Measurements from ENCODE around the gene CFL2. TPM values are rescaled to one million over a fixed set of nuclear protein-coding genes. Genes with fewer than 3 reads are reported as not detected.

Gene CFL2
- total RNA-seq, 4 donors from 2014 or later, result 36.6 to 99.6 (median 82.3) TPM

DNA sequence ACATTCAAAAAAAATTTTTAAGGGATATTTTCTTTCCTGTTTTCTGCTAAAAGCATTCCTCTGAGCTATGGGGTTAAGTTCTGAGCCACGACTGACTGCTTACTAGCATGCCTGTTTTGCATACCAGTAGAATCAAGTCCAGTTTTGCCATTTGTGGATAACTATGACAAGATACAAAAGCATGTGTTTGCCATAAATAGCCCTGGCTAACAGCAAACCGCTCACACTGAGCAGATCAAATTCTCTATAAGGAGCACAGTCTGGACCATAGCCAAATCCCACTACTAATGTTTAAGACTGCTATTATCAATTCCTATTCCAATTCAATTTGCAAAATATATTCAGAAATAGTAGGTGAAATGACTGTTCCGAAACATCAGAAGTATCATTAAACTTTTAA is 3.2 kb downstream of the CFL2 start:
- H3K4me3 ChIP-seq, result no peak overlapping the region

DNA sequence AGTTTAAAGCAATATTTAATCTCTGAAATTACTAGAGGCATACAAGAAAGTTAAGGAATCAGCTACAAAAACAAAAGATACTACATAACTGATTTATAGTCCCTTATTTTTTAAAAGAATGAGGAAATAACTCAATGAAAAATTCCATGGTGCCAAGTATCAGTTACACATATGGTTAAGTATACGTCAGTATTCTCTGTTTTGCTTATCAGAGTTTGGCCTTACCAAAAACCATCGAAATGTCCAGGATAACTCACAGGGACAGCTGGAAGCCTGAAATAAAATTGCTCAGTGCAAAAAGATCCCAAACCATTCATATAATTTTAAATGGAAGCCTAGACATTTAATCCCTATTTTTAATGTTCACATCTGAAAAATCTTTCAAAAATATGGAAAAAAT is 3.6 kb downstream of the CFL2 start:
- no peak for DNase-seq (ENCODE audit: low spot score in 2 of 2)
- no peaks in the 10 kb centered on the region for H3K9me3 ChIP-seq
- H3K27me3 ChIP-seq, result no peaks in the 10 kb centered on the region
- 24 to 28% methylated on average over 2 of the region's 2 CpGs for WGBS, 2 donors
- TF ChIP-seq POLR2A (IDR thresholded peaks at IDR 0.05) (no peak), EP300 (IDR thresholded peaks at IDR 0.05) (no peak)
- TF ChIP-seq, protein P1, sequence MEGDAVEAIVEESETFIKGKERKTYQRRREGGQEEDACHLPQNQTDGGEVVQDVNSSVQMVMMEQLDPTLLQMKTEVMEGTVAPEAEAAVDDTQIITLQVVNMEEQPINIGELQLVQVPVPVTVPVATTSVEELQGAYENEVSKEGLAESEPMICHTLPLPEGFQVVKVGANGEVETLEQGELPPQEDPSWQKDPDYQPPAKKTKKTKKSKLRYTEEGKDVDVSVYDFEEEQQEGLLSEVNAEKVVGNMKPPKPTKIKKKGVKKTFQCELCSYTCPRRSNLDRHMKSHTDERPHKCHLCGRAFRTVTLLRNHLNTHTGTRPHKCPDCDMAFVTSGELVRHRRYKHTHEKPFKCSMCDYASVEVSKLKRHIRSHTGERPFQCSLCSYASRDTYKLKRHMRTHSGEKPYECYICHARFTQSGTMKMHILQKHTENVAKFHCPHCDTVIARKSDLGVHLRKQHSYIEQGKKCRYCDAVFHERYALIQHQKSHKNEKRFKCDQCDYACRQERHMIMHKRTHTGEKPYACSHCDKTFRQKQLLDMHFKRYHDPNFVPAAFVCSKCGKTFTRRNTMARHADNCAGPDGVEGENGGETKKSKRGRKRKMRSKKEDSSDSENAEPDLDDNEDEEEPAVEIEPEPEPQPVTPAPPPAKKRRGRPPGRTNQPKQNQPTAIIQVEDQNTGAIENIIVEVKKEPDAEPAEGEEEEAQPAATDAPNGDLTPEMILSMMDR (IDR thresholded peaks at IDR 0.05), result no peak
- H3K36me3 ChIP-seq, result peaks cover 0 to 5% (median 0%) of the 10 kb centered on the region in 3 donors
- H3K4me3 ChIP-seq, result no peak overlapping the region
- H3K27ac ChIP-seq, result peak overlapping the region in 3 of 4 donors; percentile 15 to 100 (median 99)
- peaks cover 0 to 62% (median 19%) of the 10 kb centered on the region in 4 donors for H3K4me1 ChIP-seq

More for the DNA sequence above, 3.2 kb downstream of the CFL2 start:
- no peak for TF ChIP-seq POLR2A (IDR thresholded peaks at IDR 0.05)
- peak in 1 of 2 donors; percentile 19 for TF ChIP-seq EP300 (IDR thresholded peaks at IDR 0.05)
- TF ChIP-seq, protein P1 (IDR thresholded peaks at IDR 0.05), result no peak
- H3K27me3 ChIP-seq, result no peaks in the 10 kb centered on the region
- peaks cover 0 to 5% (median 0%) of the 10 kb centered on the region in 3 donors for H3K36me3 ChIP-seq
- no peaks in the 10 kb centered on the region for H3K9me3 ChIP-seq
- peak overlapping the region in 3 of 4 donors; percentile 15 to 100 (median 99) for H3K27ac ChIP-seq
- peak in 1 of 2 donors; percentile 29 for DNase-seq (ENCODE audit: low spot score in 2 of 2)
- 23 to 28% methylated on average over 3 of the region's 3 CpGs for WGBS, 2 donors
- H3K4me1 ChIP-seq, result peaks cover 0 to 62% (median 19%) of the 10 kb centered on the region in 4 donors

DNA sequence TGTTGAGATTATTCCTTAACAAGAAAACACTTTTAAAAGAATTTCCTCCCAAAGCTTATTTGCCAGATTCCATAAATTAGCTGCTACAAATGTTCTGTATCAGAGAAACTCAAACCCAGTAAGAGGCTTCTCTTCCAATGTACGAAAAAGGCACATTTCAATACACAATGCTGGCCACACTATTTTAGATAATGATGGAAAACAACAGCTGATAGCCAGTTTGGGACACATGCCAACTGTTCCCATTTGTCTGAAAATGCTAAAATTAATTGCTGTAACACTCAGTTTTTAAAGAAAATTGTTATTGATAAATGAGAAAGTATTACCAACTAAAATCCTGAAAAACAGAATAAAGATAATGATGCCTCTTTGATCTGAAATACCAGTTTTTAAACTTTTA is 4.4 kb downstream of the CFL2 start:
- no peak for TF ChIP-seq POLR2A (IDR thresholded peaks at IDR 0.05)
- TF ChIP-seq, protein P1 (IDR thresholded peaks at IDR 0.05), result no peak
- TF ChIP-seq EP300 (IDR thresholded peaks at IDR 0.05), result no peak
- Histone ChIP-seq H3K36me3 (peaks cover 0 to 5% (median 0%) of the 10 kb centered on the region in 3 donors), H3K9me3 (no peaks in the 10 kb centered on the region), H3K27me3 (no peaks in the 10 kb centered on the region), H3K4me1 (peaks cover 0 to 54% (median 19%) of the 10 kb centered on the region in 4 donors), H3K4me3 (no peak overlapping the region), H3K27ac (peak overlapping the region; percentile 3 to 100 (median 56))
- 25 to 29% methylated on average over 1 of the region's 1 CpG for WGBS, 2 donors
- DNase-seq (ENCODE audit: low spot score in 2 of 2), result no peak

DNA sequence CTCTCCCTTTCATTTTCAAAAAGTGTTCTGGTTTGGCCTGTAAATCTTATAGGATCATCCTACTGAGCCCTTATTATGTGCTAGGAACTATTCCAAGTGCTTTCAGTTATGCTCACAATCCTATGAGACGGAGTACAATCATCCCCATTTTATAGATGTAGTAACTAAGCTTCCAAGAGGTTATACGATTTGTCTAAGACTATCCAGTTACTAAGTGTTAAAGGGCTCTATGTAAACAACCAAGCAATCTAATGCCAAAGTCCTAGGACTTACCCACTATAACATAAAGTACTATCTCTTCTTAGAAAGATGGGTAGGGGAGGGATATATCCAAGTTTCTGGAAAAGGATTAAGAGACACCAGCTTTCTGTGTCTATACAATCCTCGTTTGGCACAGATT is 6.7 kb downstream of the CFL2 start:
- WGBS, 2 donors, result 87 to 88% methylated on average over 3 of the region's 3 CpGs
- Histone ChIP-seq H3K27me3 (no peaks in the 10 kb centered on the region), H3K9me3 (no peaks in the 10 kb centered on the region), H3K36me3 (peaks cover 0 to 4% (median 0%) of the 10 kb centered on the region in 3 donors), H3K4me1 (peaks cover 0 to 44% (median 14%) of the 10 kb centered on the region in 4 donors), H3K4me3 (no peak overlapping the region), H3K27ac (peak overlapping the region in 1 of 4 donors; percentile 43)
- TF ChIP-seq, protein P1 (IDR thresholded peaks at IDR 0.05), result no peak
- TF ChIP-seq EP300 (IDR thresholded peaks at IDR 0.05) (no peak), POLR2A (IDR thresholded peaks at IDR 0.05) (no peak)
- DNase-seq (ENCODE audit: low spot score in 2 of 2), result no peak

DNA sequence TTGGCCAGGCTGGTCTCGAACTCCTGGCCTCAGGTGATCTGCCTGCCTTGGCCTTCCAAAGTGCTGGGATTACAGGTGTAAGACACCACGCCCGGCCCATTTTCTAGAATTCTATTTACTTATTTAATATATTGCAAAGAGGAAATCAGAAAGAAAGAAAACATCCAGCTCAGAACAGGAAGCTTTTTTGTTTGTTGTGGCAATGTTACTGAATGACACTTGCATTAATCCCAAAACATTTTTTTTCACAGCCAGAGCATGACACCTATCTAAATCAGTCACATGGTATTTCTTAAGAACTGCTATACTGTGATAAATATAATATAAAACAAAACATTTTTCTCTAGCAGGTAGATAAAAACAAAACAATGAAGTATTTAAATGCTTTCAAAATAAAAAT is 12.6 kb downstream of the CFL2 start:
- Histone ChIP-seq H3K4me3 (no peak overlapping the region), H3K9me3 (no peaks in the 10 kb centered on the region), H3K27me3 (no peaks in the 10 kb centered on the region), H3K27ac (no peak overlapping the region), H3K4me1 (peaks cover 0 to 12% (median 3%) of the 10 kb centered on the region in 4 donors), H3K36me3 (no peaks in the 10 kb centered on the region)
- TF ChIP-seq POLR2A (IDR thresholded peaks at IDR 0.05), result no peak
- TF ChIP-seq, protein P1 (IDR thresholded peaks at IDR 0.05), result no peak
- no peak for TF ChIP-seq EP300 (IDR thresholded peaks at IDR 0.05)
- 94 to 98% methylated on average over 3 of the region's 3 CpGs for WGBS, 2 donors
- no peak for DNase-seq (ENCODE audit: low spot score in 2 of 2)

All from tibial nerve (tissue), 4 donors.